ENCODE results near the gene RNF167. TPM values are rescaled to one million over a fixed set of nuclear protein-coding genes. Genes with fewer than 3 reads are reported as not detected.
A peak's percentile ranks its signal among the peaks of the same experiment; 100 is the strongest.
"Not testable (repeated sequence)": the region's sequence is repeated elsewhere in the genome, so short reads cannot be mapped to it uniquely, and the experiment has no call there.

Gene RNF167
- total RNA-seq, 2 donors from 2014 or later = 66.9 to 68.6 TPM

DNA sequence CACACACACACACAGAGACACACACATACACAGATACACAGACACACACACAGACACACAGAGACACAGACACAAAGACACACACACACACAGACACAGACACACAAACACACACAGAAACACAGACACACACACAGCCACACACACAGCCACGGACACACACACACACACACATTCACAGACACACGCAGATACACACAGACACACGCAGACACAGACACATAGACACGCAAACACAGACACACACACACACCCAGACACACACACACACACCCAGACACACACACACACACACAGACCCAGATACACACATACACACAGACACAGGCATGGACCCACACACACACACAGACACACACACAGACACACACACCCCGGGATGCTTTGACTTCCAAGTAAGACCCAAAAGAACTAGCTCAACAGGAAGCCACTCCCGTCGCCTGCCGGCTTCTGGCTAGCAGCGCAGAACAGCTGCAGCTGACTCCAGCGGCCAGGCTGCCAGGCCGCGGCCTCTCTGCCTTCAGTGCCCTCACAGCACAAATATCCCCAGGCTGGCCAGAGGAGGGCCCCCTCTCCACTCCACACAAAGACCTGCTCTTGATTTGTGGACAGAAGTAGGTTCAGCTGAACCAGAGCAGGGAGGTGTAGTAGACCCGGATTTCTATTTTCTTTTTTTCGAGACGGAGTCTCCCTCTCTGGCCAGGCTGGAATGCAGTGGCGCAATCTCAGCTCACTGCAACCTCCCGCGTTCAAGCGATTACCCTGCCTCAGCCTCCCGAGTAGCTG, 31.2 kb upstream of the RNF167 start:
- TF ChIP-seq, protein P1, sequence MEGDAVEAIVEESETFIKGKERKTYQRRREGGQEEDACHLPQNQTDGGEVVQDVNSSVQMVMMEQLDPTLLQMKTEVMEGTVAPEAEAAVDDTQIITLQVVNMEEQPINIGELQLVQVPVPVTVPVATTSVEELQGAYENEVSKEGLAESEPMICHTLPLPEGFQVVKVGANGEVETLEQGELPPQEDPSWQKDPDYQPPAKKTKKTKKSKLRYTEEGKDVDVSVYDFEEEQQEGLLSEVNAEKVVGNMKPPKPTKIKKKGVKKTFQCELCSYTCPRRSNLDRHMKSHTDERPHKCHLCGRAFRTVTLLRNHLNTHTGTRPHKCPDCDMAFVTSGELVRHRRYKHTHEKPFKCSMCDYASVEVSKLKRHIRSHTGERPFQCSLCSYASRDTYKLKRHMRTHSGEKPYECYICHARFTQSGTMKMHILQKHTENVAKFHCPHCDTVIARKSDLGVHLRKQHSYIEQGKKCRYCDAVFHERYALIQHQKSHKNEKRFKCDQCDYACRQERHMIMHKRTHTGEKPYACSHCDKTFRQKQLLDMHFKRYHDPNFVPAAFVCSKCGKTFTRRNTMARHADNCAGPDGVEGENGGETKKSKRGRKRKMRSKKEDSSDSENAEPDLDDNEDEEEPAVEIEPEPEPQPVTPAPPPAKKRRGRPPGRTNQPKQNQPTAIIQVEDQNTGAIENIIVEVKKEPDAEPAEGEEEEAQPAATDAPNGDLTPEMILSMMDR (IDR thresholded peaks at IDR 0.05) = peak; percentile 86 to 92
- Histone ChIP-seq H3K36me3 (no peaks in the 10 kb centered on the region), H3K9me3 (no peaks in the 10 kb centered on the region), H3K4me3 (no peak overlapping the region), H3K27ac (peak overlapping the region; percentile 20 to 48), H3K27me3 (no peaks in the 10 kb centered on the region), H3K4me1 (peaks cover 0 to 15% of the 10 kb centered on the region in 2 donors)
- DNase-seq (ENCODE audit: low spot score) = peak; percentile 96

DNA sequence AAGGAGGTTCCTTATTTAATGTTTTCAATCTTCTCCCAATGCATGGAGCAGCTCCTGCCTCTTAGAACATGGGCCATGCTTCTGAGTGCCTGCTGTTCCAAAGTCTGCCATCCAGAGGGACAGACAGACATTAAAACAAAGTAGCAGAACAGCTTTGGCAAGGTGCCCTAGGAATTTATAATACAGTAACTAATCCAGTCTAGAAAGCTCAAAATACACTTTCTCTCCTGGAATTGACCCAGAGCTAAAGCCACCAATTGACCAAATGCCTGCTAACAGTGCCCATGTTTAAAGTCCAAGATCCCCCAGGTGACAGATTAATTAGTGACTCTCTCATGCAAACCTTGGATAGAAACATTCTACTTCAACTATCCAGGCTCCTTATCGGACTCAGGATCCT, 26.1 kb upstream of the RNF167 start:
- Histone ChIP-seq H3K36me3 (no peaks in the 10 kb centered on the region), H3K27me3 (no peaks in the 10 kb centered on the region), H3K4me1 (peaks cover 0 to 6% of the 10 kb centered on the region in 2 donors), H3K27ac (no peak overlapping the region), H3K4me3 (no peak overlapping the region), H3K9me3 (no peaks in the 10 kb centered on the region)
- DNase-seq (ENCODE audit: low spot score) = no peak
- TF ChIP-seq, protein P1 (IDR thresholded peaks at IDR 0.05) = no peak

DNA sequence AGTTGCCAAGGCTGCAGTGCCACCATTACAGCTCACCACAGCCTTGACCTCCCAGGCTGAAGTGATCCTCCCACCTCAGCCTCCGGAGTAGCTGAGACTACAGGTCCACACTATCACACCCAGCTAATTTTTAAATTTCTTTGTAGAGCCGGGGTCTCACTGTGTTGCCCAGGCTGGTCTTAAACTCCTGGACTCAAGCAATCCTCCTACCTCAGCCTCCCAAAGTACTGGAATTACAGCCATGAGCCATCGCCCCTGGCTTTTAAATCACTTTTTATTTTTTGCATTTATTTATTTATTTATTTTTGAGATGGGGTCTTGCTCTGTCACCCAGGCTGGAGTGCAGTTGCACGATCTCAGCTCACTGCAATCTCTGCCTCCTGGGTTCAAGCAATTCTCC, 25.5 kb upstream of the RNF167 start:
- DNase-seq (ENCODE audit: low spot score); H3K4me3 ChIP-seq; H3K27ac ChIP-seq; H3K9me3 ChIP-seq; H3K36me3 ChIP-seq; H3K4me1 ChIP-seq; H3K27me3 ChIP-seq: not testable (repeated sequence)

DNA sequence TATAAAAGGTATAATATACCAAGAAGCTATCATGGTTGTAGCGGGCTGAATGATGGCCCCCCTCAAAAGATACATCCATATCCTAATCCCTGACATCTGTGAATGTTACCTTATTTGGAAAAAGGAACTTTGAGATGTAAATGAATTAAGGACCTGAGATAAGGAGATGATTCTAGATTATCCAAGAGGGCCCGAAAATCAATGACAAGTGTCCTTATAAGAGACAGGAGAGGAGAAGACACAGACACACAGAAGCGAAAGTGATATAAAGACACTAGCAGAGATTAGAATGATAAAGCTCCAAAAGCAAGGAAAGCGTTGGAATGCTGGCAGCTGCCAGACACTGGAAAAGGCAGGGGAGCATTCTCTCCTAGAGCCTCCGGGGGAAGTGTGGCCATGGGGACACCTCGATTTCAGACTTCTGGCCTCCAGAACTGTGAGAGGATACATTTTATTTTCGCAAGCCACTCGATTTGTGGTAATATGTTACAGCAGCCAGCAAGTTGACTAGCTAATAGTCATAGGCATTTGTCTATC, 20.5 kb upstream of the RNF167 start:
- Histone ChIP-seq H3K9me3 (no peaks in the 10 kb centered on the region), H3K4me1 (no peaks in the 10 kb centered on the region), H3K27me3 (no peaks in the 10 kb centered on the region), H3K4me3 (no peak overlapping the region), H3K36me3 (no peaks in the 10 kb centered on the region), H3K27ac (no peak overlapping the region)
- TF ChIP-seq, protein P1 (IDR thresholded peaks at IDR 0.05) = no peak
- no peak for DNase-seq (ENCODE audit: low spot score)

DNA sequence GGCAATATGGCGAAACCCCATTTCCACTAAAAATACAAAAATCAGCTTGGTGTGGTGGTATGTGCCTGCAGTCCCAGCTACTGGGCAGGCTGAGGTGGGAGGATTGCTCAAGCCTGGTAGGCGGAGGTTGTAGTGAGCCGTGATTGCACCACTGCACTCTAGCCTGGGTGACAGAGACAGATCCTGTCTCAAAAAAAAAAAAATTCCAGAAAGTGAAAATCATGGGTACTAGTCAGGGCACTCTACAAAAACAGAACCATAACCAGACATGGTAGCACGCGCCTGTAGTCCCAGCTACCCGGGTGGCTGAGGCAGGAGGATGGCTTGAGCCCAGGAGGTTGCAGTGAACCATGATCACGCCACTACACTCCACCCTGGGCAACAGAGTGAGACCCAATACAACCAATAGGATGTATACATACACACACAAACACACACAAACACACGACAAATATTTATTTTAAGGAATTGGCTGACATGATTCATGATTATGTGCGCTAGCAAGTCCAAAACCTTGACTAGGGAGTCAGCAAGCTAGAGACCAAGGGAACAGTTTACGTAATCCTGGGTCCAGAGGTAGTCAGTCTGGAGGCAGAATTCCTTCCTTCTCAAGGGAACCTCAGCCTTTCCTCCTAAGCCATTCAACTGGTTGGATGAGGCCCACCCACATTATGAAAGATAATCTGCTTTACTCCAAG, 19.6 kb upstream of the RNF167 start:
- no peak for DNase-seq (ENCODE audit: low spot score)
- Histone ChIP-seq H3K4me3 (no peak overlapping the region), H3K27ac (no peak overlapping the region), H3K4me1 (no peaks in the 10 kb centered on the region), H3K27me3 (no peaks in the 10 kb centered on the region), H3K9me3 (no peaks in the 10 kb centered on the region), H3K36me3 (no peaks in the 10 kb centered on the region)
- TF ChIP-seq, protein P1 (IDR thresholded peaks at IDR 0.05) = no peak

DNA sequence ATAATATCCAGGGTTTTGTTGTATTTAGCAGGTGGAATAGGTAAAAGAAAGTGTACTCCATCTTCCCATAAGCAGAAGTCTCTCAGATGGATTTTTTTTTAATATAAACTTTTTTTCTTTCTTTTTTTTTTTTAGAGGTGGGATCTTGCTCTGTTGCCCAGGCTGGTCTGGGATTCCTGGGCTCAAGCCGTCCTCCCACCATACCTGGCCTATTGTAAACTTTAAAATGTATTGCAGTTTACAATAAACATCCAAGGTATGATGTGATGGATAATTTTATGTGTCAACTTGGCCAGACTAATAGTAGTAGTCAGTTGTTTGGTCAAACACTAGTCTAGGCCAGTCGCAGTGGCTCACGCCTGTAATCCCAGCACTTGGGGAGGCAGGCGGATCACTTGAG, 18.7 kb upstream of the RNF167 start:
- H3K27ac ChIP-seq = no peak overlapping the region
- no peaks in the 10 kb centered on the region for H3K9me3 ChIP-seq
- TF ChIP-seq, protein P1 (IDR thresholded peaks at IDR 0.05) = no peak
- DNase-seq (ENCODE audit: low spot score) = no peak
- H3K4me1 ChIP-seq = no peaks in the 10 kb centered on the region
- no peak overlapping the region for H3K4me3 ChIP-seq
- no peaks in the 10 kb centered on the region for H3K36me3 ChIP-seq
- H3K27me3 ChIP-seq = no peaks in the 10 kb centered on the region

DNA sequence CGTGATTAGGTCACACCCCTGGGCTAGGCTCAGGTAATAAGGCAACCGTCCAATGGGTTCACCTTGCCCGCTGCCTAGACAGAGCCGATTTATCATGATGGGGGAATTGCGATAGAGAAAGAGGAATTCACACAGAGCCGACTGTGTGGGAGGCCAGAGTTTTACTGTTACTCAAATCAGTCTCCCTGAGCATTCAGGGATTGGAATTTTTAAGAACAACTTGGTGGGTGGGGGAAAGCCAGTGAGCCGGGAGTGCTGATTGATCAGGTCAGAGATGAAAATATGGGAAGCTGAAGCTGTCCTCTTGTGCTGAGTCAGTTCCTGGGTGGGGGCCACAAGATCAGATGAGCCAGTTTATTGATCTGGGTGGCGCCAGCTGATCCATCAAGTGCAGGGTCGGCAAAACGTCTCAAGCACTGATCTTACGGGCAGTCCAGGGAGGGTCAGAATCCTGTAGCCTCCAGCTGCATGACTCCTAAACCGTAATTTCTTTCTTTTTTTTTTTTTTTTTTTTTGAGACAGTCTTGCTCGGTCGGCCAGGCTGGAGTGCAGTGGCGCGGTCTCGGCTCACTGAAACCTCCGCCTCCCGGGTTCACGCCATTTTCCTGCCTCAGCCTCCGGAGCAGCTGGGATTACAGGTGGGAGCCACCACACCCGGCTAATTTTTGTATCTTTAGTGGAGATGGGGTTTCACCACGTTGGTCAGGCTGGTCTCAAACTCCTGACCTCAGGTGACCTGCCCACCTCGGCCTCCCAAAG, 13.3 kb upstream of the RNF167 start:
- not testable (repeated sequence) for H3K4me3 ChIP-seq; H3K36me3 ChIP-seq; H3K27me3 ChIP-seq; H3K27ac ChIP-seq; H3K9me3 ChIP-seq; DNase-seq (ENCODE audit: low spot score); H3K4me1 ChIP-seq
